Measurements from ENCODE around the gene NOS2.

NOS2 gene

GRCh38 chr17:27804113-27804512 lies 3.8 kb upstream of the NOS2 start:
- H3K4me3 ChIP-seq (replicated peaks; ENCODE audit: low read depth, low read length): no peak overlapping the region
- H3K27me3 ChIP-seq (replicated peaks; ENCODE audit: control insufficient read depth, insufficient read depth, low read length): no peaks in the 10 kb centered on the region
- DNase-seq (ENCODE audit: extremely low read depth, insufficient read length): no peak
- no peak for TF ChIP-seq CTCF (IDR thresholded peaks at IDR 0.05; ENCODE audit: insufficient read depth, low read length, poor library complexity, severe bottlenecking)
- no peaks in the 10 kb centered on the region for H3K36me3 ChIP-seq (ENCODE audit: control insufficient read depth, insufficient read depth, low read length)

GRCh38 chr17:27802962-27803680 lies 2.8 kb upstream of the NOS2 start:
- Histone ChIP-seq H3K36me3 (ENCODE audit: control insufficient read depth, insufficient read depth, low read length) (no peaks in the 10 kb centered on the region), H3K27me3 (replicated peaks; ENCODE audit: control insufficient read depth, insufficient read depth, low read length) (no peaks in the 10 kb centered on the region), H3K4me3 (replicated peaks; ENCODE audit: low read depth, low read length) (no peak overlapping the region)
- DNase-seq (ENCODE audit: extremely low read depth, insufficient read length): no peak
- TF ChIP-seq CTCF (IDR thresholded peaks at IDR 0.05; ENCODE audit: insufficient read depth, low read length, poor library complexity, severe bottlenecking): no peak

GRCh38 chr17:27802033-27802432 lies 1.7 kb upstream of the NOS2 start:
- no peaks in the 10 kb centered on the region for H3K27me3 ChIP-seq (replicated peaks; ENCODE audit: control insufficient read depth, insufficient read depth, low read length)
- no peak overlapping the region for H3K4me3 ChIP-seq (replicated peaks; ENCODE audit: low read depth, low read length)
- DNase-seq (ENCODE audit: extremely low read depth, insufficient read length): no peak
- no peak for TF ChIP-seq CTCF (IDR thresholded peaks at IDR 0.05; ENCODE audit: insufficient read depth, low read length, poor library complexity, severe bottlenecking)
- H3K36me3 ChIP-seq (ENCODE audit: control insufficient read depth, insufficient read depth, low read length): no peaks in the 10 kb centered on the region

- TF ChIP-seq CTCF (IDR thresholded peaks at IDR 0.05; ENCODE audit: insufficient read depth, low read length, poor library complexity, severe bottlenecking): no peak
- Histone ChIP-seq H3K27me3 (replicated peaks; ENCODE audit: control insufficient read depth, insufficient read depth, low read length) (peaks cover 4% of the 10 kb centered on the region), H3K4me3 (replicated peaks; ENCODE audit: low read depth, low read length) (no peak overlapping the region), H3K36me3 (ENCODE audit: control insufficient read depth, insufficient read depth, low read length) (no peaks in the 10 kb centered on the region)
- no peak for DNase-seq (ENCODE audit: extremely low read depth, insufficient read length)
Measured at GRCh38 chr17:27798376-27798775, 2.0 kb downstream of the NOS2 start.

- no peaks in the 10 kb centered on the region for H3K36me3 ChIP-seq (ENCODE audit: control insufficient read depth, insufficient read depth, low read length)
- peak; percentile 41 for TF ChIP-seq CTCF (IDR thresholded peaks at IDR 0.05; ENCODE audit: insufficient read depth, low read length, poor library complexity, severe bottlenecking)
- H3K27me3 ChIP-seq (replicated peaks; ENCODE audit: control insufficient read depth, insufficient read depth, low read length): peaks cover 4% of the 10 kb centered on the region
- DNase-seq (ENCODE audit: extremely low read depth, insufficient read length): no peak
- no peak overlapping the region for H3K4me3 ChIP-seq (replicated peaks; ENCODE audit: low read depth, low read length)
Measured at GRCh38 chr17:27797390-27798091, 2.8 kb downstream of the NOS2 start.

All from GM06990 (cell line).